ENCODE results near the gene MYBBP1A.

MYBBP1A gene

GRCh38 chr17:4498461-4499397 is 56.5 kb downstream of the MYBBP1A start, which contains the start of gene SPNS2:
SPNS2 (plus strand) TSS chr17:4498881; CDS start chr17:4499048, 167 bp downstream.
- H3K9ac ChIP-seq (ENCODE audit: low read depth, low read length), result peak within 1 kb of the TSS; percentile 58
- H3K9me3 ChIP-seq (ENCODE audit: control insufficient read depth, insufficient read depth, low read length), result no peaks in the 10 kb centered on the region
- no peaks in the 10 kb centered on the region for H3K36me3 ChIP-seq (ENCODE audit: insufficient read depth, low read length)
- peaks cover 25% of the 10 kb centered on the region for H3K4me1 ChIP-seq (ENCODE audit: insufficient read depth, low read length)

- Histone ChIP-seq H3K9ac (ENCODE audit: low read depth, low read length) (no peak overlapping the region), H3K36me3 (ENCODE audit: insufficient read depth, low read length) (no peaks in the 10 kb centered on the region), H3K4me1 (ENCODE audit: insufficient read depth, low read length) (peaks cover 25% of the 10 kb centered on the region), H3K9me3 (ENCODE audit: control insufficient read depth, insufficient read depth, low read length) (no peaks in the 10 kb centered on the region)
Measured at GRCh38 chr17:4497101-4497824, 57.9 kb downstream of the MYBBP1A start.

GRCh38 chr17:4492721-4493561 is 62.2 kb downstream of the MYBBP1A start:
- Histone ChIP-seq H3K9me3 (ENCODE audit: control insufficient read depth, insufficient read depth, low read length) (no peaks in the 10 kb centered on the region), H3K9ac (ENCODE audit: low read depth, low read length) (no peak overlapping the region)

GRCh38 chr17:4490637-4491061 is 64.5 kb downstream of the MYBBP1A start:
- H3K9ac ChIP-seq (ENCODE audit: low read depth, low read length), result no peak overlapping the region

More at GRCh38 chr17:4492721-4493561, 62.2 kb downstream of the MYBBP1A start:
- no peaks in the 10 kb centered on the region for H3K36me3 ChIP-seq (ENCODE audit: insufficient read depth, low read length)
- peaks cover 9% of the 10 kb centered on the region; the same call in 1 of the 2 replicates for H3K4me1 ChIP-seq (ENCODE audit: insufficient read depth, low read length)

GRCh38 chr17:4490109-4490591 is 65.0 kb downstream of the MYBBP1A start:
- H3K9me3 ChIP-seq (ENCODE audit: control insufficient read depth, insufficient read depth, low read length), result no peaks in the 10 kb centered on the region
- H3K36me3 ChIP-seq (ENCODE audit: insufficient read depth, low read length), result no peaks in the 10 kb centered on the region
- no peaks in the 10 kb centered on the region; the same call in 1 of the 2 replicates for H3K4me1 ChIP-seq (ENCODE audit: insufficient read depth, low read length)
- H3K9ac ChIP-seq (ENCODE audit: low read depth, low read length), result no peak overlapping the region

More at GRCh38 chr17:4490637-4491061, 64.5 kb downstream of the MYBBP1A start:
- Histone ChIP-seq H3K4me1 (ENCODE audit: insufficient read depth, low read length) (no peaks in the 10 kb centered on the region; the same call in 1 of the 2 replicates), H3K9me3 (ENCODE audit: control insufficient read depth, insufficient read depth, low read length) (no peaks in the 10 kb centered on the region), H3K36me3 (ENCODE audit: insufficient read depth, low read length) (no peaks in the 10 kb centered on the region)

GRCh38 chr17:4488989-4489595 is 66.1 kb downstream of the MYBBP1A start:
- no peaks in the 10 kb centered on the region for H3K36me3 ChIP-seq (ENCODE audit: insufficient read depth, low read length)
- H3K9ac ChIP-seq (ENCODE audit: low read depth, low read length), result no peak overlapping the region
- no peaks in the 10 kb centered on the region for H3K9me3 ChIP-seq (ENCODE audit: control insufficient read depth, insufficient read depth, low read length)
- H3K4me1 ChIP-seq (ENCODE audit: insufficient read depth, low read length), result no peaks in the 10 kb centered on the region; the same call in 1 of the 2 replicates
